Measurements from ENCODE around the gene BRIX1.

DNA sequence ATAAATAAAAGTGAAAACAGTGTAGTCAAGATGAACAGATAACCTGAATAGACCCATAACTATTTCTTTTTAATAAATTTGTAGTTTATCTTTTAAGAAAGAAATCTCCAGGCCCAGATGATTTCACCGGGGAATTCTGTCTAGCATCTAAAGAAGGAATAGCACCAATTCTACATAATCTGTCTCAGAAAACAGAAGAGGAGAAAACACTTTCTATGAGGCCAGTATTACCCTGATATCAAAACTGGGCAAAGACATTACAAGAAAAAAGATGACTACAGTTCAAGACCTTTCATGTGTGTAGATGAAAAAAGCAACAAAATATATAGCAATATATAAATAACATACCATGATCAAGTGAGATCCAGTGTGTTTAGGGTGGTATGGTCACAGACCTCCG lies 45.1 kb upstream of the BRIX1 start:
- no peak for TF ChIP-seq EZH2 (IDR thresholded peaks at IDR 0.05; ENCODE audit: borderline replicate concordance, insufficient read depth, low read depth, low read length, poor library complexity, severe bottlenecking)
- no peak for TF ChIP-seq CTCF (IDR thresholded peaks at IDR 0.05)
